Epithelial cell of esophagus (primary cell): ENCODE data around the gene ABHD15.
"Not testable (repeated sequence)": the region's sequence is repeated elsewhere in the genome, so short reads cannot be mapped to it uniquely, and the experiment has no call there.

Experiments used
- DNase-seq: peaks from one replicate; pipeline ENCODE4 v3.0.0; 2010; ENCODE audit warnings: low read depth
- H3K4me3 ChIP-seq: 2 replicates; pipeline ENCODE4 v1.5.1; 2011; ENCODE audit warnings: mild to moderate bottlenecking, low read length, control low read depth
- CTCF ChIP-seq: IDR thresholded peaks from 2 replicates; pipeline ENCODE4 v1.5.1; 2011; ENCODE audit warnings: low read depth, mild to moderate bottlenecking, low read length, control low read depth, inconsistent platforms; ENCODE audit not compliant: insufficient read depth; ENCODE audit errors: missing control alignments

The ABHD15 gene

DNA sequence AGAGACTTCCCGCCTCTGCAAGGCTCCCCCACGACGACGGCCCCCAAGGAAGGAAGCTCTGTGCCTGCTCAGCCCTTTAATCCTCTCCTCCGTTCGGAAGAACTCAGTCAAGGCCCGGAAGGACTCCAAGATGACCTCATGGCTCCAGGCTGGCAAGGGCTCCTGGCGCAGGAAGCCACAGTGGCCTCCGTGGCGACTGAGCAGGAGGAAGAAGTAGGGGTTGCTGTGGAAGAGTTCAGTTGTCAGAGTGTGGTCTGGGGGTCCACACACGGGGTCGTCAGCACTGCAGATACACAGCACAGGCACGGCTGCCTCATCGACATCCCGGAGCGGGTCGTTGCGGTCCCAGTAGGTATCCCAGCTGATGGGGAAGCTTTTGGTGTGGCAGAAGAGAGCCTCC lies 4.2 kb downstream of the ABHD15 start:
- no peak overlapping the region for H3K4me3 ChIP-seq
- TF ChIP-seq CTCF = no peak
- DNase-seq = no peak

DNA sequence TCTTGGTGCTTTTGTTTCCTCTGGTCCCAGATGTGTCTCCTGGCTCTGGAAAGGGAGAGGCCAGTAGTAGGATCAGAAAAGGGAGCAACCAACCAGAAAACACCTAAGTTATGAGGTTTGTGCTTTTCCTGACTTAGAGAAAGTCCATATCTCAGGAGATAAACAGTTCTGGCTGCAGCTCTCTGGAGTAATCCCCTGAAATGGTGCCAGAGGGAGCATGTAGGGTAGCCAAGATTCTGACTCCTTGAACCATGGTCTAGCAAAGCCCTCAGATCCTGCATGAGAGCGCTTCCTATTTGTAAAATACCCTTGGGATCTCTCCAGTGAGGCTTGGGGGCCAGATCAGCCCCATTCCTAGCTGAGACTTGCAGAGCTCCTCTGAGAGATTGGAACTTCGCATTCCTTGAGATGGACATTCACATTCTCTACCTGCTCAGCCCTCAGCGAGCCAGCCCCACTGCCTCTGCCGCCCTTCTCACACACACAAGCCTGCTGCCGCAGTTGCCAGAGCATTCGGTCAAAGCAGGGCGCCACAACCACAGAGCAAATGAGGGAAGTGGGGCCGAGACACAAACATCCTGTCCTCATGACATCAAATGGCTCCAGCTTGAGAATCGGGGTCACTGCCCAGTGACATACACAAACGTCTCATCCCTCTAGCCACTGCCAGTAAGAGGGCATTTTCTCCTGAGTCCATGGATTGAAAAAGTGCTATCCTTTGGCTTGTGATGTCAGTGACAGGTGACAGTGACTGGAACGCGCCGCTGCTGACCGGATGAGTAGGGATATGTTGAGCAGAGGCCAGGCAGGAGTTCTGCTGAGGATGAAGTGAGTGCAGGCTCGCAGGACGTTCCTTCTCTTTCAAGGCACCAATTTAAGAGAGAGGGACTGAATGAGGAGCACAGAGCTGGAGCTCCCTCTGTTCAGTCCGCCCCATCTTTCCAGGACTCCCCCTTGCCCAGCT lies 5.0 kb downstream of the ABHD15 start:
- TF ChIP-seq CTCF = no peak
- no peak for DNase-seq
- H3K4me3 ChIP-seq = no peak overlapping the region

DNA sequence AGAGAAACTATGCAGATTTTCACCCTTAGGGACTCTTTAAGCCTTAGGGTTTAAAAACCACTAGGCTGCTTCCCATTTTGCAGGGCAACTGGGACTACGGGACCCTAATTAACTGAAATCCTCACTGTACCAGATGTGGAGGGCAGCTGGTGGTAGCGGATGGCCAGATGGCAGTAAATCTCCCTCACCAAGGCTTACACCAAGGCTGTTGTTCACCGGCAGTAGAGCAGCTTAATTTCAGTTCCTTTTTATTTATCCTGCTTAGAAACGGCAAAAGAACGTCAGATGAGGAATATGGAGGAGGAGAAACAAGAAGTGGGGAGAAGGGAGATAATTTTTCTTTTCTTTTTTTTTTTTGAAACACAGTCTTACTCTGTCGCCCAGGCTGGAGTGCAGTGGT lies 6.5 kb downstream of the ABHD15 start:
- H3K4me3 ChIP-seq = no peak overlapping the region
- no peak for DNase-seq

GRCh38 chr17:29559640-29560039 lies 7.2 kb downstream of the ABHD15 start:
- DNase-seq = no peak
- H3K4me3 ChIP-seq = no peak overlapping the region
- TF ChIP-seq CTCF = no peak

More for the DNA sequence above, 6.5 kb downstream of the ABHD15 start:
- TF ChIP-seq CTCF = no peak

GRCh38 chr17:29558139-29558538 lies 8.7 kb downstream of the ABHD15 start:
- not testable (repeated sequence) for DNase-seq, H3K4me3 ChIP-seq

- DNase-seq = no peak
- H3K4me3 ChIP-seq = no peak overlapping the region
- TF ChIP-seq CTCF = no peak
Observed at GRCh38 chr17:29557739-29558116, 9.1 kb downstream of the ABHD15 start.

- peak; percentile 50 for DNase-seq
- no peak for TF ChIP-seq CTCF
- H3K4me3 ChIP-seq = no peak overlapping the region
Observed at GRCh38 chr17:29557085-29557738, 9.6 kb downstream of the ABHD15 start.
